Measurements from ENCODE around the gene MATN4.
A peak's percentile ranks its signal among the peaks of the same experiment; 100 is the strongest.

MATN4 gene

GRCh38 chr20:45313943-45314342, 5.8 kb upstream of the MATN4 start:
- no peak for DNase-seq (ENCODE audit: low spot score)

DNA sequence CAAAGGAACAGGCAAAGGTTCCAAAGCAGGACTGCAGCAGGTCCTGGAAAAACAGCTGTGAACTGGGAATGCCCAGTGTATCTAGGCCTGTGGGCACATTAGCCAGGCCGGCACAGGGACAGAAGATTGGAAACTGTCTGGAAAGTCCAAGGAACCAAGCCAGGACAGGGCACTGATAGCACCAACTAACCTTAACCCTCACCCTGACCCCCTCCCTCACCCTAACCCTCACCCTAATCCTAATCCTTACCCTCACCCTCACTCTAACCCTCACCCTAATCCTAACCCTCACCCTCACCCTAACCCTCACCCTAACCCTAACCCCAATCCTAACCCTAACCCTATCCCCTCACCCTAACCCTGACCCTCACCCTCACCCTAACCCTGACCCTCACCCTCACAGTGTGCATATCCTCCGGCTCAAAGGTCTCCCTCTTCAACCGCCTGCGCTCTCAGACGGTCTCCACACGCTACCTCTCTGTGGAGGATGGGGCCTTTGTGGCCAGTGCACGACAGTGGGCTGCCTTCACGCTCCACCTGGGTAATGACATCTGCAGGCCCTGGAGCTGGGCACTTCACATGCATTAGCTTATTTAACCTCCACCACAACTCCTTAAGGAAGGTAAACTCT, 5.1 kb upstream of the MATN4 start:
- no peak for DNase-seq (ENCODE audit: low spot score)

DNA sequence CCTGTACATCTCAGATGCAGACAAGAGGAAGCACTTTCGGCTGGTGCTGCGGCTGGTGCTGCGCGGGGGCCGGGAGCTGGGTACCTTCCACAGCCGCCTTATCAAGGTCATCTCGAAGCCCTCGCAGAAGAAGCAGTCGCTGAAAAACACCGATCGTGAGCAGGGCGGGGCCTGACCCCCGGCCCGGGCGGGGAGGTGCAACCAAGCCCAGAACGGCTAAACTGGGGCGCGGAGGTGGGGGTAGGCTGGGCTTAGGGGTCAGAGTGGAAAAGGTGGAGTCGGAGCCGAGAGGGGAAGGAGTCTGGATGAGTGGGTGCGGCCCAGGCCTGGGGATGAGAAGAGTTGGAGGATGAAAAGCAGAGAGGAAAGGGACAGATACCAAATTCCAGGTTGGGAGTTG, 4.1 kb upstream of the MATN4 start:
- no peak for DNase-seq (ENCODE audit: low spot score)

DNA sequence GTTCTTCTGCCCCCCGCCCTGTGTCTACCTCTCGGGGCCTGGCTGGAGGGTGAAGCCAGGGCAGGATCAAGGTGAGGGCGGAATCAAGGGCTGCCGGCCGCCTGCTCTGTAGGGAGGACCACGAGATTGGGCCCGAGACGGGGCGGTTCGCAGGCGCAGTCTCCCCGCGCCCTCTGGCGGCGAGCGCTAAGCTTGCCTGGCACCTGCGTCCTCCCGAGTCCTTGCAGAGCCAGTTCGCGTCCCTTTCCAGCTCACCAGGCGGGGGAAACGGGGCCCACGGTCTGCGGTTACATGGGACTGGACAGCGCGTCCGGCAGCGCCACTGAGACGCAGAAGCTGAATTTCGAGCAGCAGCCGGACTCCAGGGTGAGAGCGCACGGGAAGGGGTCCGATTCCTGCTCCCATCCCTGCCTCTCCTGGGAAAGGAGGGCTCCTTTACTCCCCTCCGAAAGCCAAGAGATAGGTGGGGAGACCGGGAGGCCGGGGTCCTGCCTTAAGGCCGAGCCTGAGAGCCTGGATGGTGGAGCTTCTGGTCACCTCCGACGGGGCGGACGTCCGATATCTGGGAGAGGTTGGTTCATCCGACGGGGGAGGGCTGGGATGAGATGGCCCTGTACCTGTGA, 3.6 kb upstream of the MATN4 start:
- peak; percentile 28 for DNase-seq (ENCODE audit: low spot score)

DNA sequence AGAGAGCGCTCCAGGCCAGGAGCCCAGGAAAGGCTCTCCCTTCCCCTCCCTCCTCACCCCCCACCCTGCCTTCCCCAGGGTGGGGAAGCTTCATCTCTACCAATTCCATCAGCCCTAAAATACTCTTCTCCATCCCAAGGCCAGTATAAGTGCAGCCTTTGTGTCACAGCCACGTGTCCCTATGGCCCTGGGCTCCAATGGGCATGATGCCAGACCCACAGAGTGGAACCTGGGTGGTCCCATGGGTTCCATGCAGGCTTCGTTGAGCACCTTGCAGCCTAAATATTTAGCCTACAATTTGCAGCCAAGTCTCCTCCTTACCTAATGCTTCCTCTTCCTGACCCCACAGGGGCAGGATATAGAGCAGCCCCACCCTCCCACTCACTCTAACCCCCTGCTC, 976 bp upstream of the MATN4 start:
- DNase-seq (ENCODE audit: low spot score): no peak

DNA sequence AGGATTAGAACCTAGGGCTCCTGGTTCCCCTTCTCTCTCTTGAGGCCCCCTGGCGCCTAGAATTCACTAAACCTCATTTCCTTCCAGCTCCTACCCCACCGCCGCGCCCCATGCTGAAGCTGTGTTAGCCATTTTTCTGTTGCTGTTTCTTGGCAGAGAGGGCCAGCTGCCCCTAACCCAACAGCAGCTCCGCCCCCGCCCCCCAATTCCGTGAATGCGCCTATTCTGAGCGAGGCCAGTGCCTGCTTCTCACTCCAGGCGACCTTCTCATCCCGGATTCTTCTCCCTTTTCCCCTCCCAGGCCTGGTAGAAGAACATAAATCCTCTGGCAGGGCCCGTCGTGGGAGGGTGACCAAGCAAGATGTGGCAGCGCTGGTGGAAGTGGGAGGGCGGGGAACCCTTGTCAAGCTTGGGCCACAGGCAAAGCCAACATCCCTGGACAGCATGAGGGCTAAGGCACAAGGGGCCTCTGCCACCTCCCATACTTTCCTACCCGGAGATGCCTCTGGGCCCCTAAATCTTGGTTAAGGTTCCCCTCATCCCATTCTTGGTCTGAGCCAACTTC, 941 bp downstream of the MATN4 start:
- DNase-seq (ENCODE audit: low spot score): no peak

- DNase-seq (ENCODE audit: low spot score): no peak
These were observed 1.6 kb downstream of the MATN4 start, which contains the start of gene RBPJL for GRCh38 chr20:45306431-45306982. Gene RBPJL (plus strand): TSS chr20:45306840. CDS start chr20:45306923, 83 bp downstream.

- no peak for DNase-seq (ENCODE audit: low spot score)
These were observed 2.8 kb downstream of the MATN4 start for GRCh38 chr20:45305262-45305661.

DNA sequence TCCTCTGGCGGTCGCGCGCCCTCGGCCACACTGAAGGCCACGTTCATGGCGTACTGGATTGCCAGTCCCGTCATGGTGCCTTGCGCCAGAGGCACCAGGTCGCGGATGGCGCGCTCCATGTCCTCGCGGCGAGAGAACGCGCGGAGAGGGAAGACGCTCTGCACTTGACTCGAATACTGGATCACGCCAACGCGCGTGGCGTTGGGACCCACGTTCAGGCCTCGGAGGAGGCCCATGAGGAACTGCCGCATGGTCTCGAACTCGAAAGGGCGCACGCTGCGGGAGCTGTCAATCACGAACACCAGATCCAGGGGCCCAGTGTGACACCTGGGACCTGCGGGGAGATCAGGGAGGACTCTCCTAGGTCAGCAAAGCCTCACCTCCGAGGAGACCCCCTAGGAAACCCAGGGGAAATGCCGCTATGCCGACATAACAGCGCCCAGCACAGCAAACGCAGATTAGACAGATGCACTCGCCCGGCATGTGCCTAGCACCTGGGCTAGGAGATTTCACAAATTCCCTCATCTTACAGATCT, 3.6 kb downstream of the MATN4 start:
- no peak for DNase-seq (ENCODE audit: low spot score)

- DNase-seq (ENCODE audit: low spot score): no peak
These were observed 4.3 kb downstream of the MATN4 start for GRCh38 chr20:45303586-45304463.

GRCh38 chr20:45301824-45302271, 6.3 kb downstream of the MATN4 start:
- DNase-seq (ENCODE audit: low spot score): no peak

GRCh38 chr20:45300961-45301360, 7.1 kb downstream of the MATN4 start:
- DNase-seq (ENCODE audit: low spot score): peak; percentile 12

GRCh38 chr20:45299786-45300185, 8.3 kb downstream of the MATN4 start:
- no peak for DNase-seq (ENCODE audit: low spot score)

DNA sequence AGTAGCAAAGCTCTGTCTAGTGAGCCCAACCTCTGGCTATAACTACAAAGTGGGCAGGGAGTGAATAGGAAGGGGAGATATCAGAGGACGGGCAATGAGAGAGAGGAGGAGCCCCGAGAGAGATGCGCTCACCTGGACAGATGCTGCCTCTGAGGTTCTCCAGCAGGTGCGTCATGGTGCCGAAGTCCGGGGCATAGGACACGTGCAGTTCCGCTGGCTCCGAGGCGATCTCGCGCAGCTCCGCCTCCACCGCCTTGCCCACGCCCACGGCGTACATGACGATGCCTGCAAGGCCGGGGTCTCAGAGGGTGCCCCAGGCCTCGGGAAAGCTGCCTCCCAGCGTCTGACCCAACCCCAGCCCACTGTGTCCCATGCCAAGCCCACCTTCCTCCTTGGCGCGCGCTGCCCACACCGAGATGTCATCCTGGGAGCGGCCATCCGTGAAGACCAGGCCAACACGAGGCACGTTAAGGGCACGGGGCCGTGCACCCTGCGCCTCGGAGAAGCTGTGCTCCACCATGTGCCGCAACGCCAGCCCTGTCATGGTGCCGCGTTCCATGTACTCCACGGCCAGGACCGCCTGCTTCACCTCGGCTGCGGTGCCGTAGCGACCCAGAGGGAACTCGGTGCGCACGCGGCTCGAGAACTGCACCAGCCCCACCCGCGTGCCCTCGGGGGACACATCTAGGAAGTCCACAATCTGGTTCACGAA, 10.2 kb downstream of the MATN4 start:
- DNase-seq (ENCODE audit: low spot score): no peak

GRCh38 chr20:45294659-45295058, 13.4 kb downstream of the MATN4 start:
- no peak for DNase-seq (ENCODE audit: low spot score)

- DNase-seq (ENCODE audit: low spot score): no peak
These were observed 14.1 kb downstream of the MATN4 start for GRCh38 chr20:45294003-45294368.

GRCh38 chr20:45293041-45294002, 14.8 kb downstream of the MATN4 start:
- peak; percentile 32 for DNase-seq (ENCODE audit: low spot score)

- no peak for DNase-seq (ENCODE audit: low spot score)
These were observed 15.8 kb downstream of the MATN4 start for GRCh38 chr20:45292343-45292742.

- no peak for DNase-seq (ENCODE audit: low spot score)
These were observed 16.6 kb downstream of the MATN4 start for GRCh38 chr20:45291526-45291925.

DNA sequence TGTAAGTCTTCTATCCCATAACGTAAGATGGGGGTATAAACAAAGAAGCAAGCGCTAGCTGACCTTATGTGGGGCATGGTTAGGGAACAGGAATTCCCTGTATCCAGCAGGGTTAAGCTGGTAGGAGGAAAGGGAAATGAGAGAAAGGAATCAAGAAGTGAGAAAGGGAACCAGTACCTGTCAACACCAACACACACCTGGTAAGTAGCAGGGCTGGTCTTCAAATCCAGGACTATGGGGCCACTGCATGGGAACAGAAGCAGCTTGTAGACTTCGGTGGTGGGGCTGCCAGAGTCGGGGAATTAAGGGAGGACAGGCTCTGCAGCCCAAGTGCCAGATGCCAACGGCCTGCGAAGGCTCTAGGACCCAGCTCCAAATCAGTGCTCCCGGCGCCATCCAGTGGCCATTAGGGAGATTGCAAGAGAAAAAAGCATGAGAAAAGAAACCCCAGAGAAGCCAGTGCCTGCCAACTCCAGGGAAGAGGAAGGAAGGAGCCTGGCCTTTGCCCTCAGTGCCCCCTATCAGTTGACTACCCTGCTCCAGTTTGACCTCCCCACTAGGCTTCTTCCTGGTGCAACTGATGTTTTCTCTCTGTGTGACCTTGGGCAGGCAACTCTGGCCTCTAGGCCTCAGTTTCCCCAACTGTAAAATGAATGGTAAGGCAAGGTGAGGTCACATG, 17.3 kb downstream of the MATN4 start:
- DNase-seq (ENCODE audit: low spot score): peak; percentile 66
